ENCODE results near the gene RSU1. TPM values are rescaled to one million over a fixed set of nuclear protein-coding genes. Genes with fewer than 3 reads are reported as not detected.

RSU1 gene
- 10 to 100 TPM; 49.1 to 53.1 TPM for total RNA-seq

DNA sequence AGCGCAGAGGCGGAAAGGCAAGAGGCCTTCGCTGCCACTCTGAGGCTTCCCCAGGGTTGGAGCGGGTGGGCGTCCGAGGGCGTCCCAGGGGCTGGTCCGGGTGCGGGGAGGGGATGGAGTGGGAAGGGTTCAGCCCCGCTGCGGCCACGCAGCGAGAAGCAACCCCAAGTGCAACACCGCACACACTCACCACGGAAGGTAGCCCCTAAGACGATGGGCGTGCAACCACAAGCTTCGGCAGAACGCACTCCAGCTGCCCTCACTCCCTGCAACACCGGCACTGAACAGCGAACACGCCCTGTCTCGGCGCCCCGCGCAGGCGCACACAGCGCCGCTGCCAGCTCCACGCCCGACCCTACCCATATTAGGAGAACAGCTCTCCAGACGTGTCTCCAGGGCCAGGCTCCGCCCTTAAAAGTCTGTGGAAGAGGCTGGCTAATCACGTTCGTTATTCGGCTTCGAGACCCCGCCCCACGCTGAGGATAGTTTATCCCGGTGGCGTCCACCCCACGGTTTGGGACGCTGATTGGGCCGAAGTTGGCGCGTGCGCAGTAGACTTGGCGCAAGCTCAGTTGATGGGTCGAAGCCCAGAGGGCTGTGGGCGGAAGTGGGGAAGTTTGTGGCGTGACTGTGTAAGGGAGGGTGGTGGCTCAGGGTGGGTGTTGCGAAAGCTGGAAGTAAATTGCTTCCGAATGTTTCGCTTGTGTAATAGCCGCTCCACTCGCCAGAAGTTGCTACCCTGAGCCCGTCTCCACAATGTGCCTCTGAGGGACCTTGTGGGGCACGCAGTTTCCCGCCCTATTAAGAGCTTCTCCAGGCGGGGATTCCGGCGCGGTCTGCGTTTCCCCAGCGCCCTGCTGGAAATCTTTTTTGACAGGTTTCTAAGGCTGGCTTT, at the start of gene RSU1:
Gene RSU1, minus strand, starts transcription at position 300 of the 895 bp plus-strand sequence. CDS start 343 bp downstream, outside the sequence.
- peaks cover 2 to 8% of the 10 kb centered on the region in 2 donors for H3K9me3 Mint-ChIP-seq
- H3K36me3 Mint-ChIP-seq (ENCODE audit: insufficient read depth in 2 of 2): peaks cover 6 to 11% of the 10 kb centered on the region in 2 donors
- no peaks in the 10 kb centered on the region for H3K27me3 Mint-ChIP-seq (ENCODE audit: low read depth)
- peak within 1 kb of the TSS; percentile 91 to 93 for H3K4me3 Mint-ChIP-seq
- H3K27ac Mint-ChIP-seq: peak within 1 kb of the TSS; percentile 88
- DNase-seq: peak; percentile 100
- peak; percentile 96 to 97 for ATAC-seq (replicated peaks in 1 of 2)
- H3K4me1 Mint-ChIP-seq (ENCODE audit: low read depth): peaks cover 18% of the 10 kb centered on the region

DNA sequence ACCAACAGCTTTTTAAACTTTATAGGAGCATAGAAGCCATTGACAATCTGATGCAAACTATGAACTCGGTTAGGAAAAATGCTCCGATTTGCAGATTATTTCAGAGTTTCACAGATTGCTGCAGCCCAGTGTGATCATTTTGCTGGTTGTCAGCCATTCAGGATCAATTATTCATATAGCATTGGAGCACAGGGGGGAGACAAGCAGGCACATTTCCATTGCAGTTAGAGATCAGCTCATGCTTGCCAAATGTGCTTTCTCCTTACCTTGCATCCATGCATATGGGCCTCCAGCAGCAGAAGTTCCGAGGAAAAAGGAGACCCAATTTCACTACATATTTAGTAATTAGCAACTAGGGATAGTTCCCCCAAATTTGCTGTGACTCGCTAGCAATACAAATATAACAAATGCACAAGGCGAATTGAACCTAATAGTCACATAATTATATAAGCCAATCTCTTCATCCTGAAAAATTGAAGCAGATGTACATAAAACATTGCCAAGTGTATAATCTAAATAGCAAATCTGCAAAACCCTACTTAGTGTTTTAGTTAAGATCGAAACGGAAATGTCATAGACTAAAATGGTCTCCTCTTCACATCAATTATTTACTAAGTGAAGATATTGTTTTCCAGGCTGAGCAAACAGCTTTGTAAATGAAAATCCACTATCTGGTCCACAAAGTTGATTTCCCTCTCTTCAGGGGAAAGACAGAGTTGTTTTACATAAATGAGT, 49.5 kb upstream of the RSU1 start:
- DNase-seq (no peak), ATAC-seq (replicated peaks in 1 of 2) (no peak)
- no peaks in the 10 kb centered on the region for H3K36me3 Mint-ChIP-seq (ENCODE audit: insufficient read depth in 2 of 2)
- H3K27me3 Mint-ChIP-seq (ENCODE audit: low read depth): no peaks in the 10 kb centered on the region
- H3K9me3 Mint-ChIP-seq: no peaks in the 10 kb centered on the region
- no peak overlapping the region for H3K4me3 Mint-ChIP-seq
- no peak overlapping the region for H3K27ac Mint-ChIP-seq
- no peaks in the 10 kb centered on the region for H3K4me1 Mint-ChIP-seq (ENCODE audit: low read depth)

GRCh38 chr10:16865766-16866165, 48.5 kb upstream of the RSU1 start:
- H3K9me3 Mint-ChIP-seq: no peaks in the 10 kb centered on the region
- DNase-seq: no peak

GRCh38 chr10:16863766-16864165, 46.5 kb upstream of the RSU1 start:
- Mint-ChIP-seq H3K4me3 (no peak overlapping the region), H3K9me3 (no peaks in the 10 kb centered on the region), H3K27me3 (ENCODE audit: low read depth) (no peaks in the 10 kb centered on the region), H3K4me1 (ENCODE audit: low read depth) (no peaks in the 10 kb centered on the region), H3K27ac (no peak overlapping the region), H3K36me3 (ENCODE audit: insufficient read depth in 2 of 2) (no peaks in the 10 kb centered on the region)
- DNase-seq (no peak), ATAC-seq (replicated peaks in 1 of 2) (no peak)

More at GRCh38 chr10:16865766-16866165, 48.5 kb upstream of the RSU1 start:
- Mint-ChIP-seq H3K27me3 (ENCODE audit: low read depth) (no peaks in the 10 kb centered on the region), H3K4me3 (no peak overlapping the region), H3K4me1 (ENCODE audit: low read depth) (no peaks in the 10 kb centered on the region), H3K36me3 (ENCODE audit: insufficient read depth in 2 of 2) (no peaks in the 10 kb centered on the region), H3K27ac (no peak overlapping the region)
- ATAC-seq (replicated peaks in 1 of 2): no peak

DNA sequence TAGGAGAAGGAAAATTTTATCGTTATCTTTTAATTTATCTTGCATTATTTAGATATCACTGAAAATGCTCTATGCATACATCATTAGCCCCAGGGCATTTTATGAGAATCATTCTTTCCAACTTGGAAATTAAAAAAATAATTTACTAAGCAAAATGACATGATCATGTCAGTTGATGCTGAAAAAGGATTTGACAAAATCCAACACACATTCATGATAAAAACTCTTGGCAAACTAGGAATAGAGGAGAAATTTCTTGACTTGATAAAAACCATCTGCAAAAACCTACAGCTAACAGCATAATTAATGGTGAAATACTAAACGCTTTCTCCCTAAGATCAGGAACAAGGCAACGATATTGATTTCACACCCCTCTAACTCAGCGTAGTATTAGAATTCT, 40.2 kb upstream of the RSU1 start:
- Mint-ChIP-seq H3K4me3 (no peak overlapping the region), H3K4me1 (ENCODE audit: low read depth) (no peaks in the 10 kb centered on the region), H3K36me3 (ENCODE audit: insufficient read depth in 2 of 2) (no peaks in the 10 kb centered on the region), H3K9me3 (no peaks in the 10 kb centered on the region), H3K27me3 (ENCODE audit: low read depth) (no peaks in the 10 kb centered on the region), H3K27ac (no peak overlapping the region)
- DNase-seq: no peak
- no peak for ATAC-seq (replicated peaks in 1 of 2)

DNA sequence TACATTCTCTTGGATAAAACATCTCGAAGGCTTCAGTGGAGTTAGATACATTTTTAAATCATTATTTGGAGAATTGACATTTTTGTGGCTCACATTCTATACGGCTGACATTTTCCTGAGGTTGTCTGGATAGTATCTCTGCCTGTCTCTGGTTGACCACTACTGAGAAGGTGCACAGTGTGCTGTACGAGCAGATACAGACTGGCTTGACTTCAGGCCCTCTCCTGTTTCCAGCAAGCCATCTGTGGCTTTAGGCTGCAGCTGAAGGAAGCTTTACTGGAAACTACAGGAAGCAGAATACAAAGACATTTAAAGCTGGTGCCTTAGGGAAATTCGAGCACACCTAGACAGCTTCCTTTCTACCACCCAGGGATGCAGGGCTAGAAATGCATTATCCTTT, 39.3 kb upstream of the RSU1 start:
- Mint-ChIP-seq H3K27ac (no peak overlapping the region), H3K4me1 (ENCODE audit: low read depth) (no peaks in the 10 kb centered on the region), H3K4me3 (no peak overlapping the region), H3K9me3 (no peaks in the 10 kb centered on the region), H3K36me3 (ENCODE audit: insufficient read depth in 2 of 2) (no peaks in the 10 kb centered on the region), H3K27me3 (ENCODE audit: low read depth) (no peaks in the 10 kb centered on the region)
- no peak for DNase-seq
- no peak for ATAC-seq (replicated peaks in 1 of 2)

DNA sequence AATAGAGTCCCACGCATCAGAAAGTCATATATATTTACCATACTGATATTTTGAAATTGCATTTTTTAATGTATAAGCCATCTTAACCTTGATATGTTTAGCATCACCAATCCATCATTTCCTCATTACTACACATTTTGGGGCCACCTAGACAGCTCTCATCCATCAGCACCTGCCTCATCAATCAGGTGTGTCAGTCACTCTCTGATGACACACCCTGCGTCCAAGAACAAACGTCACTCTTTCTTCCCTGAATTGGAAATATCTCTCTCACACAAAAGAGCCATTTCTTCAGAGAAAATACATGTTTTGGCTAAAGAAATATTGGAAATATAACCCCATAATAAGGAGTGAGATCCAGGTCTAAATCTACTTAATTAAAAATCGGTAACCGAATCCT, 38.9 kb upstream of the RSU1 start:
- H3K9me3 Mint-ChIP-seq: no peaks in the 10 kb centered on the region
- DNase-seq (no peak), ATAC-seq (replicated peaks in 1 of 2) (no peak)
- H3K36me3 Mint-ChIP-seq (ENCODE audit: insufficient read depth in 2 of 2): no peaks in the 10 kb centered on the region
- no peaks in the 10 kb centered on the region for H3K4me1 Mint-ChIP-seq (ENCODE audit: low read depth)
- H3K27ac Mint-ChIP-seq: no peak overlapping the region
- no peaks in the 10 kb centered on the region for H3K27me3 Mint-ChIP-seq (ENCODE audit: low read depth)
- H3K4me3 Mint-ChIP-seq: no peak overlapping the region

DNA sequence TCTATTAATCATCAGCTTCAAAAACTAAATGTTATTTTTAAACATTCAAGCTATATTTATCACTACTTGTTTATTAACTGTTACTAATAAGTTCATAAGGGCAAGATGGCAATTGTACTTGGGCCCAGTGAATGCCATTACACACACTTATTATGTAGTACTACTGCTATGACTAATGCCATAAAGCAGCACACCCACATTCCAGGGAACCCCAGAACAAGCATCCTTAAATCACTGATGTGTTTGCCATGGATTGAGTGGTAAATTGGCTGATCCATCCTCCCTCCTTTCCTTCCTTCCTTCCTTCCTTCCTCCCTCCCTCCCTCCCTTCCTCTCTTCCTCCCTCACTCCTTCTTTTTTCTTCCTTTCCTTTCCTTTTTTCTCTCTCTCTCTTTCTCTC, 37.4 kb upstream of the RSU1 start:
- DNase-seq (no peak), ATAC-seq (replicated peaks in 1 of 2) (no peak)
- Mint-ChIP-seq H3K4me1 (ENCODE audit: low read depth) (no peaks in the 10 kb centered on the region), H3K27me3 (ENCODE audit: low read depth) (no peaks in the 10 kb centered on the region), H3K9me3 (no peaks in the 10 kb centered on the region), H3K4me3 (no peak overlapping the region), H3K36me3 (ENCODE audit: insufficient read depth in 2 of 2) (no peaks in the 10 kb centered on the region), H3K27ac (no peak overlapping the region)

GRCh38 chr10:16853809-16854208, 36.6 kb upstream of the RSU1 start:
- Mint-ChIP-seq H3K4me3 (no peak overlapping the region), H3K4me1 (ENCODE audit: low read depth) (no peaks in the 10 kb centered on the region), H3K9me3 (no peaks in the 10 kb centered on the region), H3K36me3 (ENCODE audit: insufficient read depth in 2 of 2) (no peaks in the 10 kb centered on the region), H3K27ac (no peak overlapping the region), H3K27me3 (ENCODE audit: low read depth) (no peaks in the 10 kb centered on the region)
- no peak for DNase-seq
- no peak for ATAC-seq (replicated peaks in 1 of 2)

- DNase-seq: no peak
- no peaks in the 10 kb centered on the region for H3K9me3 Mint-ChIP-seq
Measured at GRCh38 chr10:16853201-16853600, 36.0 kb upstream of the RSU1 start.

GRCh38 chr10:16852624-16853023, 35.4 kb upstream of the RSU1 start:
- H3K9me3 Mint-ChIP-seq: no peaks in the 10 kb centered on the region

More at GRCh38 chr10:16853201-16853600, 36.0 kb upstream of the RSU1 start:
- no peaks in the 10 kb centered on the region for H3K36me3 Mint-ChIP-seq (ENCODE audit: insufficient read depth in 2 of 2)
- no peak overlapping the region for H3K4me3 Mint-ChIP-seq
- H3K4me1 Mint-ChIP-seq (ENCODE audit: low read depth): no peaks in the 10 kb centered on the region
- no peak for ATAC-seq (replicated peaks in 1 of 2)
- H3K27me3 Mint-ChIP-seq (ENCODE audit: low read depth): no peaks in the 10 kb centered on the region
- no peak overlapping the region for H3K27ac Mint-ChIP-seq

DNA sequence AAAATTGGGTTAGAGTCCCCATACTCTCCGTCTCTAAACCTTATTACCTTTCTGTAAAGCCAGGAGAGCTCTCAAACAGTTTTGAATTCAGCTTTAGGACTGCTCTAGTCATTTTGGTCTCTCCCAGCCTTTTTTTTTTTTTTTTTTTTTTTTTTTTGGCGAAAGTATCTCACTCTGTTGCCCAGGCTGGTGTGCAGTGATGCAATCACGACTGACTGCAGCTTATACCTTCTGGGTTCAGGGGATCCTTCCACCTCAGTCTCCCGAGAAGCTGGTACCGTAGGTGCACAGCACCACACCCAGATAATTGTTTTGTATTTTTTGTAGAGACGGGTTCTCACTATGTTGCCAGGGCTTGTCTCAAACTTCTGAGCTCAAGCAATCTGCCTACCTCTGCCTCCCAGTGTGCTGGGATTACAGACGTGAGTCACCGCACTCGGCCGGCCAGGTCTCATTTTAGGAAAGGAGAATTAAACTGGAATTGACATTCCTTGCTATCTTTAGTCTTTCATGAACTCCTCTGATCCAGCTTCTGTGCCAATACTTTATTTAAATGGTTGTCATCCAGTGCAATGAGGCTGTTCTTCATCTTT, 31.4 kb upstream of the RSU1 start:
- Mint-ChIP-seq H3K9me3 (no peaks in the 10 kb centered on the region), H3K4me1 (ENCODE audit: low read depth) (no peaks in the 10 kb centered on the region), H3K27me3 (ENCODE audit: low read depth) (no peaks in the 10 kb centered on the region), H3K4me3 (no peak overlapping the region), H3K36me3 (ENCODE audit: insufficient read depth in 2 of 2) (no peaks in the 10 kb centered on the region), H3K27ac (no peak overlapping the region)
- ATAC-seq (replicated peaks in 1 of 2) (no peak), DNase-seq (no peak)

More at GRCh38 chr10:16852624-16853023, 35.4 kb upstream of the RSU1 start:
- H3K4me3 Mint-ChIP-seq: no peak overlapping the region
- no peaks in the 10 kb centered on the region for H3K4me1 Mint-ChIP-seq (ENCODE audit: low read depth)
- H3K27ac Mint-ChIP-seq: no peak overlapping the region
- ATAC-seq (replicated peaks in 1 of 2): no peak
- DNase-seq: no peak
- H3K27me3 Mint-ChIP-seq (ENCODE audit: low read depth): no peaks in the 10 kb centered on the region
- H3K36me3 Mint-ChIP-seq (ENCODE audit: insufficient read depth in 2 of 2): no peaks in the 10 kb centered on the region

DNA sequence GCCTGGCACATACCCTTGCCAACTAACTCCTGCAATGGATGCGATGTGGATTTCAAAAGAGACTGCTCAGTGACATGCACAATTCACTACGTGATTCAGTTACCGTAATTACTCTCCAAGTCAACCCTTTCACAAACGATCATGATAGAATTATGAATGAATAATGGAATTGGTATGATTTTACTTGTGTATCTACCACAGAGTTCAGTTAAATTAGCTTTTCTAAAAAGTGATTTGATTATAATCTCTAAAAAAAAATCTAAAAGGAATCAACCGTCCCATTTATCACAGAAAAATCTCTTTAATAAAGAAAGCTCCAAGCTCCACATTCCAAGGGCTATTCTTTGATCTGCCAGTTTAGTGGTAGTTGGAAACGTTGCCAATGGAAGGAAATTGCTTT, 30.4 kb upstream of the RSU1 start:
- no peaks in the 10 kb centered on the region for H3K4me1 Mint-ChIP-seq (ENCODE audit: low read depth)
- no peaks in the 10 kb centered on the region for H3K36me3 Mint-ChIP-seq (ENCODE audit: insufficient read depth in 2 of 2)
- no peak for DNase-seq

More for the DNA sequence above, 30.4 kb upstream of the RSU1 start:
- Mint-ChIP-seq H3K9me3 (no peaks in the 10 kb centered on the region), H3K4me3 (no peak overlapping the region), H3K27ac (no peak overlapping the region), H3K27me3 (ENCODE audit: low read depth) (no peaks in the 10 kb centered on the region)
- no peak for ATAC-seq (replicated peaks in 1 of 2)

Data from activated T-cell treated with anti-CD3 and anti-CD28 coated beads, Interleukin-2, amount 50 U/mL, for 72 hours (primary cell).